GM21576 (cell line): ENCODE results near the gene RASGRP4.
"Not testable (repeated sequence)": the region's sequence is repeated elsewhere in the genome, so short reads cannot be mapped to it uniquely, and the experiment has no call there.

ENCODE experiments used
- ATAC-seq: cut with Tn5 transposase; IDR thresholded peaks from one replicate; pipeline ENCODE4 v1.9.1; 2021; ENCODE audit warnings: mild to moderate bottlenecking, moderate library complexity; ENCODE audit not compliant: unreplicated experiment

Gene RASGRP4, protein sequence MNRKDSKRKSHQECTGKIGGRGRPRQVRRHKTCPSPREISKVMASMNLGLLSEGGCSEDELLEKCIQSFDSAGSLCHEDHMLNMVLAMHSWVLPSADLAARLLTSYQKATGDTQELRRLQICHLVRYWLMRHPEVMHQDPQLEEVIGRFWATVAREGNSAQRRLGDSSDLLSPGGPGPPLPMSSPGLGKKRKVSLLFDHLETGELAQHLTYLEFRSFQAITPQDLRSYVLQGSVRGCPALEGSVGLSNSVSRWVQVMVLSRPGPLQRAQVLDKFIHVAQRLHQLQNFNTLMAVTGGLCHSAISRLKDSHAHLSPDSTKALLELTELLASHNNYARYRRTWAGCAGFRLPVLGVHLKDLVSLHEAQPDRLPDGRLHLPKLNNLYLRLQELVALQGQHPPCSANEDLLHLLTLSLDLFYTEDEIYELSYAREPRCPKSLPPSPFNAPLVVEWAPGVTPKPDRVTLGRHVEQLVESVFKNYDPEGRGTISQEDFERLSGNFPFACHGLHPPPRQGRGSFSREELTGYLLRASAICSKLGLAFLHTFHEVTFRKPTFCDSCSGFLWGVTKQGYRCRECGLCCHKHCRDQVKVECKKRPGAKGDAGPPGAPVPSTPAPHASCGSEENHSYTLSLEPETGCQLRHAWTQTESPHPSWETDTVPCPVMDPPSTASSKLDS

DNA sequence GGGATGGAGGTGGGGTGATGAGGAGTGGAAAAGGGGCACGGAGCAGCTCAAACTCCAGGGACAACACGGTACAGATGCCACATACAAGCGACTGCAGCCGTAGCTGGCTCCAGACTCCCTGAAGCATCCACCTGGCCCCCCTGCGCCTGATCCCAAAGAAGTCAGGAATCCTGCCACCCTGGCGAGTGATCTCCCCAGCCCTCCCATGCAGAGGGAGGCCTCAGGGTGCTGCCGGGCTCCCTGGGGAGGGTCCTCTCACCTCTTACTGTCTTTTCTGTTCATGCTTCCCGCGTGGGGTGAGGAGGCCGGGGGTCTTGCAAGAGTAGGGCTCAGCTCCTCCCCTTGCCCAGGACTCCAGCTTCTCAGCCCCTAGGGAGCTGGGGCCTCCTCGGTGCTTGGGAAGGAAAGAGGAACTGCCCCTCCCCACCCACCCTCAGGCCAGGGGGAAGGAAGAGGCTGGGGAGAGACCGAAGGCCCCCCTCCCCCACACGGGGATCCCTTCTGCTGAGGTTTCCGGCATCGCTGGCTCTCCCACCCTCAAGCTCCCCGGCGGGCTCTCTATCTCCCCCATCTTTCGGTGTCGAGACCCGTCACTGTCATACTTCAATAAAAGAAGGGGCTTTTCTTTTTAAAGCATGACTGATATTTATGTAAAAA, at the start of gene RASGRP4:
RASGRP4 (minus strand) TSS at position 410 of the 657 bp plus-strand sequence; CDS start at position 282, 128 bp downstream.
- ATAC-seq: no peak

GRCh38 chr19:38475176-38475575, 49.2 kb upstream of the RASGRP4 start:
- no peak for ATAC-seq

GRCh38 chr19:38473201-38473600, 47.2 kb upstream of the RASGRP4 start:
- no peak for ATAC-seq

- not testable (repeated sequence) for ATAC-seq
Measured at GRCh38 chr19:38472725-38473124, 46.7 kb upstream of the RASGRP4 start.

- ATAC-seq: no peak
Measured at GRCh38 chr19:38470788-38471480, 44.9 kb upstream of the RASGRP4 start.

DNA sequence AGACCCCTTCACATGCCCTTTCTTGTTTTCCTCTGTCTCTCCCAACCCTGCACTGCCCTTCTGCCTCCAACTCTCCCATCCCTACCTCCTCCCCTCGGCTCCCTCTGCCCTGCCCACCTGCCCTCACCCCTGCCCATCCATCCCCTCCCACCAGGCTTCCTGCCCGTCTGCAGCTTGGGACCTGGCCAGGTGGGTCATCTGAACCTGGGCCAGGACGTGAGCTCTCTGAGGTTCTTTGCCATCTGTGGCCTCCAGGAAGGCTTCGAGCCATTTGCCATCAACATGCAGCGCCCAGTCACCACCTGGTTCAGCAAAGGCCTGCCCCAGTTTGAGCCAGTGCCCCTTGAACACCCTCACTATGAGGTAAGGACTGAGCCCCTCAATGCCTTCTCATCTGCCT, 43.1 kb upstream of the RASGRP4 start:
- no peak for ATAC-seq

GRCh38 chr19:38467541-38468525, 41.8 kb upstream of the RASGRP4 start:
- no peak for ATAC-seq

- ATAC-seq: no peak
Measured at GRCh38 chr19:38466050-38466449, 40.0 kb upstream of the RASGRP4 start.

DNA sequence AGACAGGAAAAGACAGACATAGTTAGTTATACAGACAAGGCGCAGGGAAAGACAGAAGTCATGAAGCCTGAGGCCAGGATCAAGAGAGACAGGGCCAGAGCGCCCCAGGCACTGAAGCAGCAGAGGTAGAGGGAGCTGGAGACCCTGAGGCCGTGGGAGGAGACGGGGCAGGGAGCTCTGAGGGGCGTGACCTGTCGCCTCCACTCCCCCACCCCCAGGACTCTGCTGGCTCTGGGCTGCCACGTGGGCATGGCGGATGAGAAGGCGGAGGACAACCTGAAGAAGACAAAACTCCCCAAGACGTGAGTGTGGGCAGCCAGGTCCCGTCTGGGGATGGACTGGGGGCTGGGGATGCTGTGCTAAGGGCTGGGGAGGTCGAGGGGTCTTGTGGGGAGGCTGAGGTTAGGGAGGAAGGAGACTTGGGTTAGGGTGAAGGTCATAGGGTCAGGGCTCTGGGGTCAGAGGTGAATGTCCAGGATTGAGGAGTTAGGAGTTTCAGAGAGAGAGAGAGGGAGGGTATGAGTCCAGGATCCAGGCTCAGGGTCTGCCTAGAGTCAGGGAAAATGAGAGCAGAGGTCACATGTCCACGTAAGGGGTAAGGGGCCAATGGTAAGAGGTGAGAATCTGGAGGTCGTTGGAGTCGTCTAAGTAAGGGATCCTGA, 38.5 kb upstream of the RASGRP4 start:
- ATAC-seq: no peak

DNA sequence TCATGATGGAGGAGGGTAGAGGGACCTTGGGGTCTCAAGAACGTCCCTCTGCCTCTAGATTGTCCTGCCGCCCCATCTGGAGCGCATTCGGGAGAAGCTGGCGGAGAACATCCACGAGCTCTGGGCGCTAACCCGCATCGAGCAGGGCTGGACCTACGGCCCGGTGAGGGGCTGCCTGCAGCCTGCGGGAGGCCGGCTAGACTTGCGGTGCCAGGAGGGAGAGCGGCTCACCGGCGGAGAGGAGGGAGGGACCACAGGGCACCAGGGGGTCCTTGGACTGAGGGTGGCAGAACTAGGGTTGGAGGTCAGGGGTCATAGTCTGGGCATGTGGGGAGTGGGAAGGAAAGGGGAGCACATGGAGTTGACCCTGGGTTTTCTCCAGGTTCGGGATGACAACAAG, 37.3 kb upstream of the RASGRP4 start:
- no peak for ATAC-seq

GRCh38 chr19:38458991-38459390, 33.0 kb upstream of the RASGRP4 start:
- ATAC-seq: no peak

DNA sequence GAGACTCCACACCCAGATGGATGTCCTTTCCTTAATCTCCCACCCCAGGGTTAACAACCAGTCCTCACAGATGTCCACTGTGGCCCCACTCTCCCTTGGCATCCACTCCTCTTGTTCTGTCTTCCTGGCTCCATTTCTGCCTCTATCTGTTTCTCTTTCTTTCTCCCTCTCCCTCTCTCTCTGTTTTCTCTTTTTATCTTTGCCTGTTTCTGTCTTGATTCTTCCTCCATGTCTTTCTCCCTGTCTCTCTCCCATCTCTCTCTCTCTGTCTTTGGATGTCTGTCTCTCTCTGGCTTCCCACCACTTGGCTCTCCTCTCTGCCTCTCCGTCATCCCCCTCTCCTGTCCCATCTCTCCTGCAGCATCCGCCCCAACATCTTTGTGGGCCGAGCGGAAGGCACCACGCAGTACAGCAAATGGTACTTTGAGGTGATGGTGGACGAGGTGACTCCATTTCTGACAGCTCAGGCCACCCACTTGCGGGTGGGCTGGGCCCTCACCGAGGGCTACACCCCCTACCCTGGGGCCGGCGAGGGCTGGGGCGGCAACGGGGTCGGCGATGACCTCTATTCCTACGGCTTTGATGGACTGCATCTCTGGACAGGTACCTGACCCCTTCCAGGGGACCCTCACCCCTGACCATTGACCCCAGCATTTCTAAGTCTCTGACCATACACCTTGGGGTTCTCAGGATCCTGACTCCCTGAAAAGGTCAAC, 31.8 kb upstream of the RASGRP4 start:
- no peak for ATAC-seq

- ATAC-seq: no peak
Measured at GRCh38 chr19:38457202-38457601, 31.2 kb upstream of the RASGRP4 start.

DNA sequence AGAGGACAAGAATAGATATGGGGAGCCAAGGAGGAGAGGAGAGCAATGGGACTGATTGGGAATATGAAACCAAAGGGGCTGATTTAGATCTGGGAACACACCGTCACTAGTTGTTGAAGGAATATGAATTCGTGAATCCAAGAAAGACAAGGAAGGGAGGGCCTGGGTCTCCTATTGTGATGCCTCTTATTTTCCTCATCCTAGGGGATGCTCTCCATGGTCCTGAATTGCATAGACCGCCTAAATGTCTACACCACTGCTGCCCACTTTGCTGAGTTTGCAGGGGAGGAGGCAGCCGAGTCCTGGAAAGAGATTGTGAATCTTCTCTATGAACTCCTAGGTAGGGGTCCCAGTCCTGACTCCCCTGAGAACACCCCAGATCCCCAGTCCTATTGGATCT, 29.0 kb upstream of the RASGRP4 start:
- ATAC-seq: no peak

GRCh38 chr19:38453596-38453995, 27.6 kb upstream of the RASGRP4 start:
- ATAC-seq: no peak

DNA sequence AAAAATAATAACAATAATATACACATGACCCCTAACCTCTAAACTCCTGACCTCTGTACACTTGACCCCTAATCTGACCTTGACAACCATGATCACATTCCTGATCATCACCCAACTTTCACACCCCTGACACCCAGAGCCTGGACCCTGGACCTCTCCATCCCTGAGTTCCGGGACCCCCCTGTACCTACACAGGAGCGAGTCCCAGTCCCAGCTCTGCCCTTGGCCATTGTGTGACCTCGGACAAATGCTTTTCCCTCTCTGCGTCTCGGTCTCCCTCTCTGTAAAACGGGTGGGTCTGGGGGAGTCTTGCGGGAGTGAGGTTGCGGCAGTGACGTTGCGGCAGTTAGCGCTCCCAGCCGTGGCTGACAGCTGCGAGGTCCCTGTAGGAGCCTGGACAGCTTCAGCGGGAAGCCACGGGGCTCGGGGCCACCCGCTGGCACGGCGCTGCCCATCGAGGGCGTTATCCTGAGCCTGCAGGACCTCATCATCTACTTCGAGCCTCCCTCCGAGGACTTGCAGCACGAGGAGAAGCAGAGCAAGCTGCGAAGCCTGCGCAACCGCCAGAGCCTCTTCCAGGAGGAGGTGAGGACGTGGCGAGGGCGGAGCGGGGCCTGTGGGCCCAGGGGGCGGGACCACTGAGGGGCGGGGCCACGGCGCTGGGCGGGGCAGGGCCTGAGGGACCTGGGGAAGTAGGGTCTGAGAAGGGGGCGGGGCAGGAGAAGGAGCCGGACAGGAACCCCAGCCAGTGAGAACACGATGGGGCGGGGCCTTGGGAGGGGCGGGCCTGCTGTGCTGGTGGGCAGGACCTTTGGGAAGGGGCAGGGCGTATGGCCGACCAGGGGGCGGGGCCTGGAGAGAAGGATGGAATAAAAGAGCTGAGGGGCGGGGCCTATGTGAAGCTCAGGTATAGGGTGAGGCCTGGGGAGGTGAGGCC, 26.7 kb upstream of the RASGRP4 start:
- ATAC-seq: no peak

GRCh38 chr19:38451629-38452028, 25.6 kb upstream of the RASGRP4 start:
- ATAC-seq: no peak

- no peak for ATAC-seq
Measured at GRCh38 chr19:38451036-38451435, 25.0 kb upstream of the RASGRP4 start.
